Measurements from ENCODE around the gene DENND10. TPM values are rescaled to one million over a fixed set of nuclear protein-coding genes. Genes with fewer than 3 reads are reported as not detected.

Gene DENND10
- total RNA-seq, 3 donors from 2014 or later: 33.8 to 55.0 (median 37.3) TPM

GRCh38 chr10:119119400-119119799 is 15.5 kb downstream of the DENND10 start:
- no peaks in the 10 kb centered on the region for H3K36me3 ChIP-seq
- H3K4me3 ChIP-seq: no peak overlapping the region
- no peak for TF ChIP-seq POLR2A (IDR thresholded peaks at IDR 0.05)
- no peak for TF ChIP-seq POLR2AphosphoS5 (IDR thresholded peaks at IDR 0.05)
- TF ChIP-seq, protein P1, sequence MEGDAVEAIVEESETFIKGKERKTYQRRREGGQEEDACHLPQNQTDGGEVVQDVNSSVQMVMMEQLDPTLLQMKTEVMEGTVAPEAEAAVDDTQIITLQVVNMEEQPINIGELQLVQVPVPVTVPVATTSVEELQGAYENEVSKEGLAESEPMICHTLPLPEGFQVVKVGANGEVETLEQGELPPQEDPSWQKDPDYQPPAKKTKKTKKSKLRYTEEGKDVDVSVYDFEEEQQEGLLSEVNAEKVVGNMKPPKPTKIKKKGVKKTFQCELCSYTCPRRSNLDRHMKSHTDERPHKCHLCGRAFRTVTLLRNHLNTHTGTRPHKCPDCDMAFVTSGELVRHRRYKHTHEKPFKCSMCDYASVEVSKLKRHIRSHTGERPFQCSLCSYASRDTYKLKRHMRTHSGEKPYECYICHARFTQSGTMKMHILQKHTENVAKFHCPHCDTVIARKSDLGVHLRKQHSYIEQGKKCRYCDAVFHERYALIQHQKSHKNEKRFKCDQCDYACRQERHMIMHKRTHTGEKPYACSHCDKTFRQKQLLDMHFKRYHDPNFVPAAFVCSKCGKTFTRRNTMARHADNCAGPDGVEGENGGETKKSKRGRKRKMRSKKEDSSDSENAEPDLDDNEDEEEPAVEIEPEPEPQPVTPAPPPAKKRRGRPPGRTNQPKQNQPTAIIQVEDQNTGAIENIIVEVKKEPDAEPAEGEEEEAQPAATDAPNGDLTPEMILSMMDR (IDR thresholded peaks at IDR 0.05): no peak
- no peak for DNase-seq (ENCODE audit: low spot score in 2 of 2)
- H3K27me3 ChIP-seq: no peaks in the 10 kb centered on the region
- intact Hi-C loops (cut with DNase I; ENCODE audit: low total_unique reads): no loop called here
- H3K9me3 ChIP-seq: no peaks in the 10 kb centered on the region
- no peak overlapping the region for H3K27ac ChIP-seq
- no peaks in the 10 kb centered on the region for H3K4me1 ChIP-seq

GRCh38 chr10:119120413-119120867 is 16.5 kb downstream of the DENND10 start:
- H3K36me3 ChIP-seq: no peaks in the 10 kb centered on the region
- TF ChIP-seq, protein P1 (IDR thresholded peaks at IDR 0.05): no peak
- TF ChIP-seq POLR2A (IDR thresholded peaks at IDR 0.05) (no peak), POLR2AphosphoS5 (IDR thresholded peaks at IDR 0.05) (no peak)
- H3K4me1 ChIP-seq: no peaks in the 10 kb centered on the region

GRCh38 chr10:119120875-119121274 is 17.0 kb downstream of the DENND10 start:
- TF ChIP-seq, protein P1 (IDR thresholded peaks at IDR 0.05): no peak
- no peak for TF ChIP-seq POLR2AphosphoS5 (IDR thresholded peaks at IDR 0.05)
- TF ChIP-seq POLR2A (IDR thresholded peaks at IDR 0.05): no peak
- H3K9me3 ChIP-seq: no peaks in the 10 kb centered on the region
- DNase-seq (ENCODE audit: low spot score in 2 of 2): no peak
- H3K4me3 ChIP-seq: no peak overlapping the region
- H3K4me1 ChIP-seq: no peaks in the 10 kb centered on the region
- no peak overlapping the region for H3K27ac ChIP-seq
- no peaks in the 10 kb centered on the region for H3K36me3 ChIP-seq
- intact Hi-C loops (cut with DNase I; ENCODE audit: low total_unique reads): no loop called here
- H3K27me3 ChIP-seq: no peaks in the 10 kb centered on the region

More at GRCh38 chr10:119120413-119120867, 16.5 kb downstream of the DENND10 start:
- DNase-seq (ENCODE audit: low spot score in 2 of 2): no peak
- no peaks in the 10 kb centered on the region for H3K27me3 ChIP-seq
- H3K27ac ChIP-seq: no peak overlapping the region
- H3K9me3 ChIP-seq: no peaks in the 10 kb centered on the region
- intact Hi-C loops (cut with DNase I; ENCODE audit: low total_unique reads): no loop called here
- no peak overlapping the region for H3K4me3 ChIP-seq

GRCh38 chr10:119125942-119126341 is 22.0 kb downstream of the DENND10 start:
- H3K4me3 ChIP-seq: no peak overlapping the region
- H3K27ac ChIP-seq: no peak overlapping the region
- H3K9me3 ChIP-seq: no peaks in the 10 kb centered on the region
- no peak for DNase-seq (ENCODE audit: low spot score in 2 of 2)
- TF ChIP-seq POLR2AphosphoS5 (IDR thresholded peaks at IDR 0.05) (no peak), POLR2A (IDR thresholded peaks at IDR 0.05) (no peak)
- TF ChIP-seq, protein P1 (IDR thresholded peaks at IDR 0.05): no peak
- H3K27me3 ChIP-seq: no peaks in the 10 kb centered on the region
- no peaks in the 10 kb centered on the region for H3K4me1 ChIP-seq
- intact Hi-C loops (cut with DNase I; ENCODE audit: low total_unique reads): no loop called here
- H3K36me3 ChIP-seq: no peaks in the 10 kb centered on the region

- Histone ChIP-seq H3K4me1 (no peaks in the 10 kb centered on the region), H3K36me3 (no peaks in the 10 kb centered on the region), H3K4me3 (no peak overlapping the region), H3K27ac (no peak overlapping the region), H3K27me3 (no peaks in the 10 kb centered on the region), H3K9me3 (no peaks in the 10 kb centered on the region)
- TF ChIP-seq POLR2AphosphoS5 (IDR thresholded peaks at IDR 0.05): no peak
- TF ChIP-seq, protein P1 (IDR thresholded peaks at IDR 0.05): no peak
- no peak for TF ChIP-seq POLR2A (IDR thresholded peaks at IDR 0.05)
- no peak for DNase-seq (ENCODE audit: low spot score in 2 of 2)
- intact Hi-C loops (cut with DNase I; ENCODE audit: low total_unique reads): no loop called here
Observed at GRCh38 chr10:119129721-119130120, 25.8 kb downstream of the DENND10 start.
